Hepatocyte (in vitro differentiated cells): ENCODE results near the gene EPHB4. TPM values are rescaled to one million over a fixed set of nuclear protein-coding genes. Genes with fewer than 3 reads are reported as not detected.

ENCODE experiments used
- DNase-seq: peaks from one replicate; pipeline ENCODE4 v3.0.0-alpha.2; 2016; ENCODE audit warnings: low spot score
- H2AFZ ChIP-seq: fragments of 200-600 bp; sonication (generic); 2 replicates; pipeline ENCODE4 v1.6.0; 2016; ENCODE audit warnings: antibody characterized with exemption, mild to moderate bottlenecking
- H3K27ac ChIP-seq: fragments of 200-600 bp; sonication (generic); 2 replicates; pipeline ENCODE4 v1.5.1; 2016; ENCODE audit warnings: mild to moderate bottlenecking
- H3K27me3 ChIP-seq: fragments of 200-600 bp; sonication (generic); 2 replicates; pipeline ENCODE4 v1.6.1; 2016
- H3K36me3 ChIP-seq: fragments of 200-600 bp; sonication (generic); replicated peaks from 2 replicates; pipeline ENCODE4 v1.5.1; 2016; ENCODE audit warnings: low read depth; ENCODE audit not compliant: insufficient read depth
- H3K4me1 ChIP-seq: fragments of 200-600 bp; sonication (generic); 2 replicates; pipeline ENCODE4 v1.5.1; 2016; ENCODE audit warnings: mild to moderate bottlenecking, moderate library complexity; ENCODE audit not compliant: insufficient read depth
- H3K4me2 ChIP-seq: fragments of 200-600 bp; sonication (generic); 2 replicates; pipeline ENCODE4 v1.6.0; 2016
- H3K4me3 ChIP-seq: fragments of 200-600 bp; sonication (generic); 2 replicates; pipeline ENCODE4 v1.5.1; 2016; ENCODE audit warnings: mild to moderate bottlenecking
- H3K79me2 ChIP-seq: fragments of 200-600 bp; sonication (generic); 2 replicates; pipeline ENCODE4 v1.6.0; 2017; ENCODE audit warnings: mild to moderate bottlenecking
- H3K9me2 ChIP-seq: fragments of 200-600 bp; sonication (generic); replicated peaks from 2 replicates; pipeline ENCODE4 v1.6.0; 2017; ENCODE audit warnings: mild to moderate bottlenecking; ENCODE audit not compliant: insufficient read depth
- H3K9me3 ChIP-seq: fragments of 200-600 bp; sonication (generic); 2 replicates; pipeline ENCODE4 v1.5.1; 2016; ENCODE audit warnings: low read depth, mild to moderate bottlenecking
- H4K20me1 ChIP-seq: fragments of 200-600 bp; sonication (generic); 2 replicates; pipeline ENCODE4 v1.6.0; 2016; ENCODE audit warnings: mild to moderate bottlenecking; ENCODE audit not compliant: insufficient read depth, poor library complexity, severe bottlenecking
- CTCF ChIP-seq: fragments of 200-600 bp; sonication (generic); IDR thresholded peaks from 2 replicates; pipeline ENCODE4 v1.5.1; 2016; ENCODE audit warnings: antibody characterized with exemption, mild to moderate bottlenecking; ENCODE audit not compliant: poor library complexity
- EZH2 ChIP-seq: fragments of 200-600 bp; sonication (generic); IDR thresholded peaks from 2 replicates; pipeline ENCODE4 v1.6.1; 2016; ENCODE audit warnings: antibody characterized with exemption, mild to moderate bottlenecking, borderline replicate concordance
- EZH2phosphoT487 ChIP-seq: fragments of 200-600 bp; sonication (generic); IDR thresholded peaks from one replicate; pipeline ENCODE4 v1.6.1; 2018; ENCODE audit warnings: antibody characterized with exemption, mild to moderate bottlenecking, low read depth, moderate library complexity; ENCODE audit not compliant: unreplicated experiment, severe bottlenecking
- WGBS: methylation state at CpG from one replicate; pipeline ENCODE4 v1.1.6; 2016; ENCODE audit warnings: low lambda C conversion rate; ENCODE audit errors: missing lambda C conversion rate; 5-methylcytosine and 5-hydroxymethylcytosine counted together
- polyA plus RNA-seq: library from polyadenylated mRNA; unstranded; fragments of >200 nt; fragmentation: Nextera tagmentation; extraction: Ambion mirVana; gene quantifications from 2 replicates; pipeline ENCODE4 v1.2.1, GENCODE V29; 2016
- total RNA-seq: library from RNA; depleted of rRNA; stranded (reverse); fragments of >200 nt; gene quantifications from 2 replicates; pipeline ENCODE4 v1.2.3, GENCODE V29; 2014

EPHB4 gene
- total and polyA plus RNA-seq, 2 experiments from 2014 or later, result 51.6 to 61.1 TPM

- Histone ChIP-seq H4K20me1 (no peaks in the 10 kb centered on the region), H3K4me2 (no peak overlapping the region), H3K4me3 (no peak overlapping the region), H3K36me3 (no peaks in the 10 kb centered on the region), H3K4me1 (peaks cover 13% of the 10 kb centered on the region), H3K9me3 (no peaks in the 10 kb centered on the region), H3K27ac (no peak overlapping the region), H2AFZ (no peak overlapping the region), H3K27me3 (no peaks in the 10 kb centered on the region), H3K9me2 (no peaks in the 10 kb centered on the region), H3K79me2 (no peaks in the 10 kb centered on the region)
- no peak for TF ChIP-seq EZH2phosphoT487
- WGBS, result 97% methylated on average over 18 of the region's 18 CpGs
- DNase-seq, result no peak
Observed at GRCh38 chr7:100839361-100839760, 12.0 kb upstream of the EPHB4 start.

GRCh38 chr7:100837099-100837836, 9.9 kb upstream of the EPHB4 start:
- Histone ChIP-seq H4K20me1 (no peaks in the 10 kb centered on the region), H3K36me3 (no peaks in the 10 kb centered on the region), H3K4me3 (no peak overlapping the region), H3K79me2 (no peaks in the 10 kb centered on the region), H3K9me3 (no peaks in the 10 kb centered on the region), H3K4me2 (peak overlapping the region; percentile 72), H2AFZ (peak overlapping the region; percentile 70), H3K27me3 (no peaks in the 10 kb centered on the region), H3K27ac (peak overlapping the region; percentile 94), H3K9me2 (no peaks in the 10 kb centered on the region), H3K4me1 (peaks cover 21% of the 10 kb centered on the region)
- peak; percentile 95 for DNase-seq
- 5% methylated on average over 37 of the region's 37 CpGs for WGBS
- TF ChIP-seq EZH2phosphoT487, result no peak
- TF ChIP-seq CTCF, result no peak
- no peak for TF ChIP-seq EZH2

- peak overlapping the region; percentile 72 for H3K4me2 ChIP-seq
Observed at GRCh38 chr7:100836812-100837098, 9.4 kb upstream of the EPHB4 start.

GRCh38 chr7:100835903-100836811, 8.8 kb upstream of the EPHB4 start:
- TF ChIP-seq EZH2phosphoT487 (no peak), CTCF (no peak), EZH2 (no peak)
- no peaks in the 10 kb centered on the region for H3K36me3 ChIP-seq
- H2AFZ ChIP-seq, result peak overlapping the region; percentile 70
- peaks cover 24% of the 10 kb centered on the region for H3K4me1 ChIP-seq
- H3K9me2 ChIP-seq, result no peaks in the 10 kb centered on the region
- WGBS, result 21% methylated on average over 17 of the region's 17 CpGs
- no peaks in the 10 kb centered on the region for H3K79me2 ChIP-seq
- DNase-seq, result peak; percentile 89
- no peaks in the 10 kb centered on the region for H3K27me3 ChIP-seq
- peak overlapping the region; percentile 72 for H3K4me2 ChIP-seq
- no peaks in the 10 kb centered on the region for H4K20me1 ChIP-seq
- H3K27ac ChIP-seq, result peak overlapping the region; percentile 94
- H3K4me3 ChIP-seq, result no peak overlapping the region
- H3K9me3 ChIP-seq, result no peaks in the 10 kb centered on the region

More at GRCh38 chr7:100836812-100837098, 9.4 kb upstream of the EPHB4 start:
- H3K27me3 ChIP-seq, result no peaks in the 10 kb centered on the region
- H4K20me1 ChIP-seq, result no peaks in the 10 kb centered on the region
- H3K9me2 ChIP-seq, result no peaks in the 10 kb centered on the region
- no peaks in the 10 kb centered on the region for H3K36me3 ChIP-seq
- DNase-seq, result no peak
- H3K4me3 ChIP-seq, result no peak overlapping the region
- no peak for TF ChIP-seq EZH2phosphoT487
- H2AFZ ChIP-seq, result peak overlapping the region; percentile 70
- no peaks in the 10 kb centered on the region for H3K79me2 ChIP-seq
- no peaks in the 10 kb centered on the region for H3K9me3 ChIP-seq
- H3K27ac ChIP-seq, result peak overlapping the region; percentile 94
- peaks cover 24% of the 10 kb centered on the region for H3K4me1 ChIP-seq
- 12% methylated on average over 6 of the region's 6 CpGs for WGBS
